ENCODE results near the gene CLTC.

CLTC gene

GRCh38 chr17:59727817-59728533, 108.3 kb downstream of the CLTC start:
- no peak overlapping the region for H3K4ac ChIP-seq (ENCODE audit: low read depth, low read length)
- H3K79me2 ChIP-seq (ENCODE audit: control insufficient read depth, insufficient read depth, low read length) = no peaks in the 10 kb centered on the region
- H3K4me2 ChIP-seq (ENCODE audit: low read length) = no peak overlapping the region
- no peak overlapping the region for H3K23ac ChIP-seq (ENCODE audit: low read length)
- H3K9ac ChIP-seq (ENCODE audit: low read length) = no peak overlapping the region
- no peaks in the 10 kb centered on the region for H3K4me1 ChIP-seq (ENCODE audit: control insufficient read depth, low read depth, low read length)
- H4K5ac ChIP-seq (ENCODE audit: low read length) = no peak overlapping the region
- no peak overlapping the region for H2BK15ac ChIP-seq (replicated peaks; ENCODE audit: low read depth)
- DNase-seq = no peak
- no peak overlapping the region for H3K4me3 ChIP-seq (ENCODE audit: low read length)
- H3K36me3 ChIP-seq (ENCODE audit: control insufficient read depth, insufficient read depth, low read length) = no peaks in the 10 kb centered on the region
- H3K79me1 ChIP-seq (ENCODE audit: low read length) = peaks cover 2% of the 10 kb centered on the region
- no peak overlapping the region for H4K8ac ChIP-seq (ENCODE audit: low read depth, low read length)
- H2AK5ac ChIP-seq (ENCODE audit: low read length) = no peak overlapping the region
- no peak overlapping the region for H3K27ac ChIP-seq (ENCODE audit: low read depth, low read length)
- H3K18ac ChIP-seq (ENCODE audit: low read length) = no peak overlapping the region
- no peak overlapping the region for H2BK120ac ChIP-seq (ENCODE audit: low read depth, low read length)
- H2BK5ac ChIP-seq (ENCODE audit: low read length) = no peak overlapping the region
- no peaks in the 10 kb centered on the region for H3K27me3 ChIP-seq (ENCODE audit: insufficient read depth, low read length, poor library complexity)
- WGBS (ENCODE audit: extremely low coverage, insufficient coverage, low lambda C conversion rate) = 100% methylated on average over 1 of the region's 1 CpG
- H3K56ac ChIP-seq (ENCODE audit: low read length) = no peak overlapping the region

GRCh38 chr17:59730268-59730834, 110.7 kb downstream of the CLTC start:
- Histone ChIP-seq H2BK15ac (replicated peaks; ENCODE audit: low read depth) (no peak overlapping the region), H3K9ac (ENCODE audit: low read length) (no peak overlapping the region), H4K5ac (ENCODE audit: low read length) (no peak overlapping the region), H3K56ac (ENCODE audit: low read length) (no peak overlapping the region), H4K8ac (ENCODE audit: low read depth, low read length) (no peak overlapping the region), H3K4me1 (ENCODE audit: control insufficient read depth, low read depth, low read length) (no peaks in the 10 kb centered on the region), H2AK5ac (ENCODE audit: low read length) (no peak overlapping the region), H3K18ac (ENCODE audit: low read length) (no peak overlapping the region), H3K36me3 (ENCODE audit: control insufficient read depth, insufficient read depth, low read length) (no peaks in the 10 kb centered on the region), H2BK5ac (ENCODE audit: low read length) (no peak overlapping the region), H3K4ac (ENCODE audit: low read depth, low read length) (no peak overlapping the region), H2BK120ac (ENCODE audit: low read depth, low read length) (no peak overlapping the region), H3K27me3 (ENCODE audit: insufficient read depth, low read length, poor library complexity) (no peaks in the 10 kb centered on the region), H3K79me1 (ENCODE audit: low read length) (peaks cover 2% of the 10 kb centered on the region), H3K23ac (ENCODE audit: low read length) (no peak overlapping the region), H3K4me2 (ENCODE audit: low read length) (no peak overlapping the region), H3K79me2 (ENCODE audit: control insufficient read depth, insufficient read depth, low read length) (no peaks in the 10 kb centered on the region), H3K27ac (ENCODE audit: low read depth, low read length) (no peak overlapping the region), H3K4me3 (ENCODE audit: low read length) (no peak overlapping the region)
- WGBS (ENCODE audit: extremely low coverage, insufficient coverage, low lambda C conversion rate) = no CpG with 5 or more reads among the region's 1 CpG
- DNase-seq = no peak

- H3K36me3 ChIP-seq (ENCODE audit: control insufficient read depth, insufficient read depth, low read length) = no peaks in the 10 kb centered on the region
- H3K9ac ChIP-seq (ENCODE audit: low read length) = no peak overlapping the region
- H2AK5ac ChIP-seq (ENCODE audit: low read length) = no peak overlapping the region
- WGBS (ENCODE audit: extremely low coverage, insufficient coverage, low lambda C conversion rate) = no CpG with 5 or more reads among the region's 2 CpGs
- peaks cover 2% of the 10 kb centered on the region for H3K79me1 ChIP-seq (ENCODE audit: low read length)
- no peaks in the 10 kb centered on the region for H3K4me1 ChIP-seq (ENCODE audit: control insufficient read depth, low read depth, low read length)
- H3K79me2 ChIP-seq (ENCODE audit: control insufficient read depth, insufficient read depth, low read length) = no peaks in the 10 kb centered on the region
- H3K27me3 ChIP-seq (ENCODE audit: insufficient read depth, low read length, poor library complexity) = no peaks in the 10 kb centered on the region
- no peak overlapping the region for H3K4me3 ChIP-seq (ENCODE audit: low read length)
- no peak overlapping the region for H2BK5ac ChIP-seq (ENCODE audit: low read length)
- H4K8ac ChIP-seq (ENCODE audit: low read depth, low read length) = no peak overlapping the region
- no peak overlapping the region for H3K56ac ChIP-seq (ENCODE audit: low read length)
- no peak overlapping the region for H3K18ac ChIP-seq (ENCODE audit: low read length)
- no peak overlapping the region for H3K4ac ChIP-seq (ENCODE audit: low read depth, low read length)
- no peak overlapping the region for H2BK120ac ChIP-seq (ENCODE audit: low read depth, low read length)
- H3K27ac ChIP-seq (ENCODE audit: low read depth, low read length) = no peak overlapping the region
- no peak overlapping the region for H3K23ac ChIP-seq (ENCODE audit: low read length)
- DNase-seq = no peak
- no peak overlapping the region for H4K5ac ChIP-seq (ENCODE audit: low read length)
- no peak overlapping the region for H3K4me2 ChIP-seq (ENCODE audit: low read length)
- no peak overlapping the region for H2BK15ac ChIP-seq (replicated peaks; ENCODE audit: low read depth)
These were observed 114.0 kb downstream of the CLTC start for GRCh38 chr17:59733697-59734096.

GRCh38 chr17:59734226-59734625, 114.5 kb downstream of the CLTC start:
- Histone ChIP-seq H3K4ac (ENCODE audit: low read depth, low read length) (no peak overlapping the region), H3K27me3 (ENCODE audit: insufficient read depth, low read length, poor library complexity) (no peaks in the 10 kb centered on the region), H4K5ac (ENCODE audit: low read length) (no peak overlapping the region), H3K9ac (ENCODE audit: low read length) (no peak overlapping the region), H3K4me1 (ENCODE audit: control insufficient read depth, low read depth, low read length) (no peaks in the 10 kb centered on the region), H3K27ac (ENCODE audit: low read depth, low read length) (no peak overlapping the region), H3K4me3 (ENCODE audit: low read length) (no peak overlapping the region), H4K8ac (ENCODE audit: low read depth, low read length) (no peak overlapping the region), H2BK5ac (ENCODE audit: low read length) (no peak overlapping the region), H2BK120ac (ENCODE audit: low read depth, low read length) (no peak overlapping the region), H3K79me2 (ENCODE audit: control insufficient read depth, insufficient read depth, low read length) (no peaks in the 10 kb centered on the region), H3K56ac (ENCODE audit: low read length) (no peak overlapping the region), H3K79me1 (ENCODE audit: low read length) (peaks cover 2% of the 10 kb centered on the region), H3K18ac (ENCODE audit: low read length) (no peak overlapping the region), H2AK5ac (ENCODE audit: low read length) (no peak overlapping the region), H3K23ac (ENCODE audit: low read length) (no peak overlapping the region), H2BK15ac (replicated peaks; ENCODE audit: low read depth) (no peak overlapping the region), H3K4me2 (ENCODE audit: low read length) (no peak overlapping the region), H3K36me3 (ENCODE audit: control insufficient read depth, insufficient read depth, low read length) (no peaks in the 10 kb centered on the region)
- WGBS (ENCODE audit: extremely low coverage, insufficient coverage, low lambda C conversion rate) = no CpG with 5 or more reads among the region's 5 CpGs
- no peak for DNase-seq

- H4K8ac ChIP-seq (ENCODE audit: low read depth, low read length) = no peak overlapping the region
- no peak overlapping the region for H2AK5ac ChIP-seq (ENCODE audit: low read length)
- no peak overlapping the region for H2BK15ac ChIP-seq (replicated peaks; ENCODE audit: low read depth)
- H3K9ac ChIP-seq (ENCODE audit: low read length) = no peak overlapping the region
- WGBS (ENCODE audit: extremely low coverage, insufficient coverage, low lambda C conversion rate) = no CpG with 5 or more reads among the region's 3 CpGs
- no peak overlapping the region for H2BK5ac ChIP-seq (ENCODE audit: low read length)
- no peak overlapping the region for H3K27ac ChIP-seq (ENCODE audit: low read depth, low read length)
- no peaks in the 10 kb centered on the region for H3K79me1 ChIP-seq (ENCODE audit: low read length)
- H3K36me3 ChIP-seq (ENCODE audit: control insufficient read depth, insufficient read depth, low read length) = no peaks in the 10 kb centered on the region
- H3K4me2 ChIP-seq (ENCODE audit: low read length) = no peak overlapping the region
- H3K18ac ChIP-seq (ENCODE audit: low read length) = no peak overlapping the region
- no peaks in the 10 kb centered on the region for H3K79me2 ChIP-seq (ENCODE audit: control insufficient read depth, insufficient read depth, low read length)
- no peaks in the 10 kb centered on the region for H3K4me1 ChIP-seq (ENCODE audit: control insufficient read depth, low read depth, low read length)
- H4K5ac ChIP-seq (ENCODE audit: low read length) = no peak overlapping the region
- no peak for DNase-seq
- no peaks in the 10 kb centered on the region for H3K27me3 ChIP-seq (ENCODE audit: insufficient read depth, low read length, poor library complexity)
- no peak overlapping the region for H3K56ac ChIP-seq (ENCODE audit: low read length)
- no peak overlapping the region for H2BK120ac ChIP-seq (ENCODE audit: low read depth, low read length)
- no peak overlapping the region for H3K4me3 ChIP-seq (ENCODE audit: low read length)
- H3K23ac ChIP-seq (ENCODE audit: low read length) = no peak overlapping the region
- no peak overlapping the region for H3K4ac ChIP-seq (ENCODE audit: low read depth, low read length)
These were observed 117.6 kb downstream of the CLTC start for GRCh38 chr17:59737324-59737723.

- Histone ChIP-seq H3K79me1 (ENCODE audit: low read length) (no peaks in the 10 kb centered on the region), H2AK5ac (ENCODE audit: low read length) (no peak overlapping the region), H3K36me3 (ENCODE audit: control insufficient read depth, insufficient read depth, low read length) (no peaks in the 10 kb centered on the region), H3K4me3 (ENCODE audit: low read length) (no peak overlapping the region), H3K56ac (ENCODE audit: low read length) (no peak overlapping the region), H2BK15ac (replicated peaks; ENCODE audit: low read depth) (no peak overlapping the region), H4K5ac (ENCODE audit: low read length) (no peak overlapping the region), H3K79me2 (ENCODE audit: control insufficient read depth, insufficient read depth, low read length) (no peaks in the 10 kb centered on the region), H3K23ac (ENCODE audit: low read length) (no peak overlapping the region), H3K27ac (ENCODE audit: low read depth, low read length) (no peak overlapping the region), H3K27me3 (ENCODE audit: insufficient read depth, low read length, poor library complexity) (no peaks in the 10 kb centered on the region), H3K18ac (ENCODE audit: low read length) (no peak overlapping the region), H3K9ac (ENCODE audit: low read length) (no peak overlapping the region), H2BK120ac (ENCODE audit: low read depth, low read length) (no peak overlapping the region), H3K4me1 (ENCODE audit: control insufficient read depth, low read depth, low read length) (no peaks in the 10 kb centered on the region), H3K4me2 (ENCODE audit: low read length) (no peak overlapping the region), H3K4ac (ENCODE audit: low read depth, low read length) (no peak overlapping the region), H4K8ac (ENCODE audit: low read depth, low read length) (no peak overlapping the region), H2BK5ac (ENCODE audit: low read length) (no peak overlapping the region)
- no peak for DNase-seq
- no CpG with 5 or more reads among the region's 4 CpGs for WGBS (ENCODE audit: extremely low coverage, insufficient coverage, low lambda C conversion rate)
These were observed 124.1 kb downstream of the CLTC start for GRCh38 chr17:59743842-59744241.

Data from mesendoderm (in vitro differentiated cells).